Stomach (tissue), 9 donors: Measurements from ENCODE around the gene ANTXR1. TPM values are rescaled to one million over a fixed set of nuclear protein-coding genes. Genes with fewer than 3 reads are reported as not detected.

Source experiments
- DNase-seq, 2 donors: peaks; one replicate each; pipeline versions ENCODE4 v3.0.0 to v3.0.0-alpha.2; 2013 to 2019
- H3K27ac ChIP-seq, 5 donors: fragments of 200-600 bp in 4 of 5; sonication (generic) in 4 of 5; one replicate each; pipeline ENCODE4 v1.5.1; 2013 to 2019; ENCODE audit warnings: mild to moderate bottlenecking in 1 of 5, moderate library complexity in 1 of 5
- H3K27me3 ChIP-seq, 3 donors: fragments of 200-600 bp; sonication (generic); one replicate each; pipeline ENCODE4 v1.5.1; 2017 to 2019; ENCODE audit warnings: mixed run types in 1 of 3
- H3K36me3 ChIP-seq, 4 donors: fragments of 200-600 bp; sonication (generic); 1 replicate in 3 of 4; 2 replicates in 1 of 4; pipeline ENCODE4 v1.5.1; 2016 to 2019
- H3K4me1 ChIP-seq, 4 donors: fragments of 200-600 bp; sonication (generic); one replicate each; pipeline ENCODE4 v1.5.1; 2016 to 2019
- H3K4me3 ChIP-seq, 4 donors: fragments of 200-600 bp; sonication (generic) in 3 of 4; one replicate each; pipeline ENCODE4 v1.5.1; 2016 to 2019; ENCODE audit warnings: mild to moderate bottlenecking in 1 of 4
- H3K9me3 ChIP-seq, 4 donors: fragments of 200-600 bp; sonication (generic); one replicate each; pipeline ENCODE4 v1.5.1; 2016 to 2019
- CTCF ChIP-seq, 7 experiments: fragments of 450-650 bp in 4 of 7; fragments of 200-600 bp in 3 of 7; sonication (generic) in 3 of 7; IDR thresholded peaks; one replicate each; pipeline ENCODE4 v1.5.1; 2016 to 2019; ENCODE audit warnings: antibody characterized with exemption in 7 of 7, control low read depth in 2 of 7, mild to moderate bottlenecking in 1 of 7
- EP300 ChIP-seq: sonication (generic); formaldehyde crosslinking; IDR thresholded peaks from one replicate; pipeline ENCODE4 v1.6.1; 2017; ENCODE audit warnings: antibody characterized with exemption
- POLR2A ChIP-seq, 4 donors: fragments of 450-650 bp; IDR thresholded peaks; one replicate each; pipeline ENCODE4 v1.6.1; 2016; ENCODE audit warnings: antibody characterized with exemption in 4 of 4, control low read depth in 2 of 4, mild to moderate bottlenecking in 1 of 4, moderate library complexity in 1 of 4
- POLR2AphosphoS5 ChIP-seq, 3 donors: sonication (generic); formaldehyde crosslinking; IDR thresholded peaks; one replicate each; pipeline ENCODE4 v1.6.1; 2016; ENCODE audit warnings: antibody characterized with exemption in 3 of 3
- WGBS, 5 donors: extraction: QIAGEN DNeasy Blood & Tissue Kit in 3 of 5; methylation state at CpG; one replicate each; pipeline versions ENCODE4 v1.1.5 to v1.1.7; 2013 to 2018; 5-methylcytosine and 5-hydroxymethylcytosine counted together
- intact Hi-C: fragments of 100-400 bp; cut with DNase I; formaldehyde crosslinking; loops from one replicate; pipeline ENCODE4 v1.15.1; 2023; ENCODE audit warnings: low total_unique reads
- polyA plus RNA-seq, 3 donors: library from polyadenylated mRNA; stranded (reverse); fragments of 200-250 nt; gene quantifications; one replicate each; pipeline ENCODE4 v1.2.3, GENCODE V29; 2013
- total RNA-seq, 5 donors: library from RNA; depleted of rRNA; stranded (reverse); fragments of >200 nt; gene quantifications; one replicate each; pipeline versions ENCODE4 v1.1.0 to v1.2.3, GENCODE V29; 2014 to 2016
- donor health status: healthy with polysubstance abuse.
- donor health status: Bipolar disorder and iron deficiency.
- donor health status: healthy.

The ANTXR1 gene
- total and polyA plus RNA-seq, 8 donors, result 5.8 to 32.5 (median 13.7) TPM

- no peak overlapping the region for H3K4me3 ChIP-seq
- WGBS, 5 donors, result 74 to 84% (median 78%) methylated on average over 9 of the region's 9 CpGs
Observed at GRCh38 chr2:69279931-69280681, 267.1 kb downstream of the ANTXR1 start.

GRCh38 chr2:69280796-69281412 lies 267.9 kb downstream of the ANTXR1 start:
- no peaks in the 10 kb centered on the region for H3K9me3 ChIP-seq
- intact Hi-C loops, result no loop called here
- DNase-seq, result no peak
- H3K4me1 ChIP-seq, result peaks cover 0 to 7% (median 3%) of the 10 kb centered on the region in 4 donors
- 93 to 99% (median 98%) methylated on average over 2 to 4 of the region's 4 CpGs for WGBS, 5 donors
- H3K4me3 ChIP-seq, result no peak overlapping the region
- no peaks in the 10 kb centered on the region for H3K36me3 ChIP-seq
- H3K27ac ChIP-seq, result no peak overlapping the region
- TF ChIP-seq POLR2A (IDR thresholded peaks at IDR 0.05) (no peak), EP300 (no peak), POLR2AphosphoS5 (IDR thresholded peaks at IDR 0.05) (no peak), CTCF (IDR thresholded peaks at IDR 0.05) (no peak)
- no peaks in the 10 kb centered on the region for H3K27me3 ChIP-seq

More at GRCh38 chr2:69279931-69280681, 267.1 kb downstream of the ANTXR1 start:
- Histone ChIP-seq H3K27me3 (no peaks in the 10 kb centered on the region), H3K9me3 (no peaks in the 10 kb centered on the region), H3K36me3 (no peaks in the 10 kb centered on the region), H3K4me1 (no peaks in the 10 kb centered on the region), H3K27ac (no peak overlapping the region)
- DNase-seq, result peak in 1 of 2 donors; percentile 53
- TF ChIP-seq POLR2AphosphoS5 (IDR thresholded peaks at IDR 0.05) (no peak), CTCF (IDR thresholded peaks at IDR 0.05) (no peak), POLR2A (IDR thresholded peaks at IDR 0.05) (no peak), EP300 (no peak)
- intact Hi-C loops, result no loop called here

- intact Hi-C loops, result no loop called here
Observed at GRCh38 chr2:69285379-69285894, 272.5 kb downstream of the ANTXR1 start.

More at GRCh38 chr2:69285379-69285894, 272.5 kb downstream of the ANTXR1 start:
- Histone ChIP-seq H3K36me3 (no peaks in the 10 kb centered on the region), H3K27ac (peak overlapping the region in 1 of 5 donors; percentile 11), H3K4me1 (peaks cover 0 to 7% (median 3%) of the 10 kb centered on the region in 4 donors), H3K4me3 (no peak overlapping the region), H3K27me3 (no peaks in the 10 kb centered on the region), H3K9me3 (no peaks in the 10 kb centered on the region)
- DNase-seq, result no peak
- TF ChIP-seq EP300 (no peak), POLR2A (IDR thresholded peaks at IDR 0.05) (no peak), POLR2AphosphoS5 (IDR thresholded peaks at IDR 0.05) (no peak), CTCF (IDR thresholded peaks at IDR 0.05) (no peak)
- 34 to 55% (median 48%) methylated on average over 3 of the region's 3 CpGs for WGBS, 5 donors
